GM12872 (cell line): Measurements from ENCODE around the gene GPR148.

Experiments
- CTCF ChIP-seq: IDR thresholded peaks from 3 replicates; pipeline ENCODE4 v1.5.1; 2011; ENCODE audit warnings: low read depth, mild to moderate bottlenecking, low read length, moderate library complexity; ENCODE audit not compliant: insufficient read depth

Gene GPR148

GRCh38 chr2:130728549-130729316 lies at the start of gene GPR148:
Gene GPR148 (plus strand): TSS chr2:130729070. CDS start chr2:130729152, 82 bp downstream.
- TF ChIP-seq CTCF: no peak

- peak; percentile 36; the same call in 2 of the 3 replicates for TF ChIP-seq CTCF
Measured at GRCh38 chr2:130693474-130693873, 35.4 kb upstream of the GPR148 start.

- no peak for TF ChIP-seq CTCF
Measured at GRCh38 chr2:130720036-130720435, 8.8 kb upstream of the GPR148 start.

- no peak for TF ChIP-seq CTCF
Measured at GRCh38 chr2:130720528-130720927, 8.3 kb upstream of the GPR148 start.

GRCh38 chr2:130724455-130724854 lies 4.4 kb upstream of the GPR148 start:
- no peak for TF ChIP-seq CTCF

GRCh38 chr2:130726614-130727180 lies 2.2 kb upstream of the GPR148 start:
- no peak for TF ChIP-seq CTCF

- TF ChIP-seq CTCF: no peak
Measured at GRCh38 chr2:130727286-130727924, 1.5 kb upstream of the GPR148 start.
